Thoracic aorta (tissue), 2 donors: ENCODE data around the gene ENTPD7. TPM values are rescaled to one million over a fixed set of nuclear protein-coding genes. Genes with fewer than 3 reads are reported as not detected.

ENCODE experiments used
- ATAC-seq: fragments of 150-250 bp; one replicate; pipeline ENCODE4 v1.8.0; 2017; ENCODE audit warnings: low read depth; ENCODE audit not compliant: insufficient number of reproducible peaks, low FRiP score
- DNase-seq: peaks from one replicate; pipeline ENCODE4 v3.0.0-alpha.2; 2020; ENCODE audit warnings: low spot score
- H3K27ac ChIP-seq, 2 donors: fragments of 200-600 bp; sonication (generic); 1 replicate in 1 of 2; 2 replicates in 1 of 2; pipeline ENCODE4 v1.5.1; 2016; ENCODE audit warnings: mild to moderate bottlenecking in 2 of 2, moderate library complexity in 2 of 2
- H3K27me3 ChIP-seq: fragments of 200-600 bp; sonication (generic); replicated peaks from 2 replicates; pipeline ENCODE4 v1.6.0; 2016; ENCODE audit warnings: mild to moderate bottlenecking; ENCODE audit not compliant: insufficient read depth
- H3K36me3 ChIP-seq: fragments of 200-600 bp; sonication (generic); one replicate; pipeline ENCODE4 v1.5.1; 2016
- H3K4me1 ChIP-seq, 2 donors: fragments of 200-600 bp; sonication (generic); 1 replicate in 1 of 2; 2 replicates in 1 of 2; pipeline versions ENCODE4 v1.5.1 to v1.6.0; 2016; ENCODE audit warnings: low read depth in 2 of 2, mild to moderate bottlenecking in 1 of 2; ENCODE audit not compliant: control insufficient read depth in 1 of 2
- H3K4me3 ChIP-seq: fragments of 200-600 bp; sonication (generic); 2 replicates; pipeline ENCODE4 v1.5.1; 2016; ENCODE audit warnings: mild to moderate bottlenecking
- H3K9me3 ChIP-seq: fragments of 200-600 bp; sonication (generic); 2 replicates; pipeline ENCODE4 v1.5.1; 2016
- total RNA-seq, 2 donors: library from RNA; depleted of rRNA; stranded (reverse); fragments of >200 nt; gene quantifications; one replicate each; pipeline versions ENCODE4 v1.1.0 to v1.2.3, GENCODE V29; 2016
- TF ChIP-seq, protein P1 (sequence below): fragments of 200-600 bp; sonication (generic); IDR thresholded peaks from one replicate; pipeline ENCODE4 v1.5.1; 2019; ENCODE audit warnings: antibody characterized with exemption

The ENTPD7 gene
- total RNA-seq, 2 donors from 2014 or later, result 8.1 to 14.8 TPM

DNA sequence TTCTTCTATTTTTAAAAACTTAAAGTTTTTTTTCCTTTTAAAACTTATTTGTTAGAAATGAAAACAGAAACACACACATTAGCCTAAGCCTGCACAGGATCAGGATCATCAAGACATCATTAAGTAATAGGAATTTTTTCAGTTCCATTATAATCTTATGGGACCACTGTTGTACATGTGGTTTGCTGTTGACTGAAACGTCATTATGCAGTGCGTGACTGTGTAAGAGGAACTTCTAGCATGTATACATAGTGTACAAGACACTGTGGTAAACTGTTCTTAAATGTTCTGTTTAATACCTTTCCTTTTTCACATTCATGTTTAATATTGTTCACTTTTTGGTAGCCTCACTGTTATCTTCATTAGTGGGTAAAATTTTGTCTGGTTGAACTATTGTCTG, 12.1 kb downstream of the ENTPD7 start:
- TF ChIP-seq, protein P1, sequence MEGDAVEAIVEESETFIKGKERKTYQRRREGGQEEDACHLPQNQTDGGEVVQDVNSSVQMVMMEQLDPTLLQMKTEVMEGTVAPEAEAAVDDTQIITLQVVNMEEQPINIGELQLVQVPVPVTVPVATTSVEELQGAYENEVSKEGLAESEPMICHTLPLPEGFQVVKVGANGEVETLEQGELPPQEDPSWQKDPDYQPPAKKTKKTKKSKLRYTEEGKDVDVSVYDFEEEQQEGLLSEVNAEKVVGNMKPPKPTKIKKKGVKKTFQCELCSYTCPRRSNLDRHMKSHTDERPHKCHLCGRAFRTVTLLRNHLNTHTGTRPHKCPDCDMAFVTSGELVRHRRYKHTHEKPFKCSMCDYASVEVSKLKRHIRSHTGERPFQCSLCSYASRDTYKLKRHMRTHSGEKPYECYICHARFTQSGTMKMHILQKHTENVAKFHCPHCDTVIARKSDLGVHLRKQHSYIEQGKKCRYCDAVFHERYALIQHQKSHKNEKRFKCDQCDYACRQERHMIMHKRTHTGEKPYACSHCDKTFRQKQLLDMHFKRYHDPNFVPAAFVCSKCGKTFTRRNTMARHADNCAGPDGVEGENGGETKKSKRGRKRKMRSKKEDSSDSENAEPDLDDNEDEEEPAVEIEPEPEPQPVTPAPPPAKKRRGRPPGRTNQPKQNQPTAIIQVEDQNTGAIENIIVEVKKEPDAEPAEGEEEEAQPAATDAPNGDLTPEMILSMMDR, result no peak
- Histone ChIP-seq H3K27ac (no peak overlapping the region), H3K4me3 (no peak overlapping the region), H3K9me3 (no peaks in the 10 kb centered on the region), H3K27me3 (no peaks in the 10 kb centered on the region), H3K36me3 (peaks cover 7% of the 10 kb centered on the region), H3K4me1 (no peaks in the 10 kb centered on the region)
- no peak for ATAC-seq
- no peak for DNase-seq

DNA sequence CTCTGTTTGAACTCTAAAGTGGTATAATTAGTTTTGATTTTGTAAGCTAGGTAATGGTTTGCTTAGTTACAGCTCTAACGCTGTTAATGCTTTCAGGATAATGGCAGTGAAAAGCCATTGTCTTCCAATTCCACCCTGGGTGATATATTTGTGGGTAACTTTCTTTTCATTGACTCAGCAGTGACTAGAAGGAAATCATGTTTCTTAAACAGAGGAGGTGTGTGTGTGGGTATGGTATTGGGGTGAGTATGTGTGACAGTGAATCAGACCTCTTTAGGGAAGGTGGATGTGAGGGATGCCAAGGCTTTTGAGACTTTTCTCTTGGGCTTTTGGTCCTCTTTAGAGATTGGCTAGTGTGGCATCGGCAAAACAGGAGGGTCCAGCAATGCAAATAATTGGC, 13.6 kb downstream of the ENTPD7 start:
- no peaks in the 10 kb centered on the region for H3K9me3 ChIP-seq
- H3K27ac ChIP-seq, result no peak overlapping the region
- H3K36me3 ChIP-seq, result no peaks in the 10 kb centered on the region
- H3K4me3 ChIP-seq, result no peak overlapping the region
- TF ChIP-seq, protein P1, result no peak
- DNase-seq, result no peak
- no peaks in the 10 kb centered on the region for H3K27me3 ChIP-seq
- no peaks in the 10 kb centered on the region for H3K4me1 ChIP-seq
- ATAC-seq, result no peak

DNA sequence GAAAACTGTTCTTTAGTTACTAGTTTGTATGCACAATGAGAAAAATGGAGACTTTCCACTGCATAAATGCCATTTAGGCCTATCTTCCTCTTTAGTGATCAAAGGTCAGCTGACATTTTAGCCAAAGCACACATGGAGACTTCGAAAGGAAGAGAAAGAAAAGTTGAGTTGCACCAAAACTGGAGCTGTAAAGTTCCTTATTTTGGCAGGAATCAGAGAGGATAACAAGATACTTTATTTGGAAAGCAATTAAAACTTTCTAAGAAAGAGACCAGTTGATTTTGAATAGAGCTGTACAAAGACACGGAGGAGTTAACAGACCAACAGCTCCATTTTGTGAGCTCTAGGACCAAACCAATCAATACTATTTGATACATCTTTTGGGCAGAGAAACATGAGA, 14.2 kb downstream of the ENTPD7 start:
- Histone ChIP-seq H3K27ac (no peak overlapping the region), H3K27me3 (no peaks in the 10 kb centered on the region), H3K36me3 (no peaks in the 10 kb centered on the region), H3K9me3 (no peaks in the 10 kb centered on the region), H3K4me3 (no peak overlapping the region), H3K4me1 (no peaks in the 10 kb centered on the region)
- DNase-seq (no peak), ATAC-seq (no peak)
- TF ChIP-seq, protein P1, result no peak

GRCh38 chr10:99674762-99675161, 15.5 kb downstream of the ENTPD7 start:
- Histone ChIP-seq H3K27me3 (no peaks in the 10 kb centered on the region), H3K9me3 (no peaks in the 10 kb centered on the region), H3K36me3 (peaks cover 3% of the 10 kb centered on the region), H3K27ac (no peak overlapping the region), H3K4me1 (no peaks in the 10 kb centered on the region), H3K4me3 (no peak overlapping the region)
- TF ChIP-seq, protein P1, result no peak
- no peak for ATAC-seq
- no peak for DNase-seq

GRCh38 chr10:99676426-99676825, 17.1 kb downstream of the ENTPD7 start:
- no peak overlapping the region for H3K4me3 ChIP-seq
- TF ChIP-seq, protein P1, result no peak
- peaks cover 14% of the 10 kb centered on the region for H3K36me3 ChIP-seq
- H3K9me3 ChIP-seq, result no peaks in the 10 kb centered on the region
- ATAC-seq, result no peak
- no peak overlapping the region for H3K27ac ChIP-seq
- no peaks in the 10 kb centered on the region for H3K27me3 ChIP-seq
- H3K4me1 ChIP-seq, result no peaks in the 10 kb centered on the region
- DNase-seq, result no peak
